Natural killer cell (primary cell): ENCODE measurements around the gene PTPRN2. TPM values are rescaled to one million over a fixed set of nuclear protein-coding genes. Genes with fewer than 3 reads are reported as not detected.

Experiments used
- ATAC-seq, 3 donors: fragments of 150-1000 bp in 2 of 3; fragments of 200-7000 bp in 1 of 3; cut with Tn5 transposase; 1 replicate in 1 of 3; 2 replicates in 2 of 3; pipeline ENCODE4 v1.10.0; 2021; ENCODE audit warnings: mild to moderate bottlenecking in 2 of 3, moderate library complexity in 2 of 3
- DNase-seq, 2 donors: peaks; one replicate each; pipeline versions ENCODE4 v3.0.0 to v3.0.0-alpha.2; 2013 to 2021; ENCODE audit warnings: mixed read lengths in 1 of 2
- H3K27ac ChIP-seq: one replicate; pipeline ENCODE4 v1.5.1; 2013; ENCODE audit warnings: mild to moderate bottlenecking, low read length
- H3K27me3 ChIP-seq: one replicate; pipeline ENCODE4 v1.6.1; 2013; ENCODE audit warnings: low read length; ENCODE audit not compliant: control insufficient read depth, insufficient read depth
- H3K36me3 ChIP-seq: one replicate; pipeline ENCODE4 v1.6.1; 2013; ENCODE audit warnings: low read length; ENCODE audit not compliant: control insufficient read depth, insufficient read depth
- H3K4me1 ChIP-seq: one replicate; pipeline ENCODE4 v1.6.1; 2013; ENCODE audit warnings: low read length; ENCODE audit not compliant: control insufficient read depth, insufficient read depth
- H3K4me3 ChIP-seq: one replicate; pipeline ENCODE4 v1.5.1; 2013; ENCODE audit warnings: low read length
- H3K9me3 ChIP-seq: one replicate; pipeline ENCODE4 v1.6.1; 2013; ENCODE audit warnings: low read length; ENCODE audit not compliant: control insufficient read depth, insufficient read depth
- H3K27ac Mint-ChIP-seq, 2 donors: one replicate each; pipeline ENCODE4 v1.8.0; 2022; ENCODE audit warnings: mild to moderate bottlenecking in 2 of 2, mixed read lengths in 2 of 2, moderate library complexity in 1 of 2
- H3K27me3 Mint-ChIP-seq, 2 donors: one replicate each; pipeline ENCODE4 v1.8.0; 2022; ENCODE audit warnings: low read depth in 2 of 2, mixed read lengths in 2 of 2
- H3K36me3 Mint-ChIP-seq: one replicate; pipeline ENCODE4 v1.8.0; 2022; ENCODE audit warnings: mixed read lengths
- H3K4me1 Mint-ChIP-seq, 2 donors: one replicate each; pipeline ENCODE4 v1.8.0; 2022; ENCODE audit warnings: mixed read lengths in 2 of 2
- H3K4me3 Mint-ChIP-seq: one replicate; pipeline ENCODE4 v1.8.0; 2022; ENCODE audit warnings: mild to moderate bottlenecking, moderate library complexity, mixed read lengths
- H3K9me3 Mint-ChIP-seq, 2 donors: one replicate each; pipeline ENCODE4 v1.8.0; 2022; ENCODE audit warnings: mixed read lengths in 2 of 2
- CTCF ChIP-seq: fragments of 200-600 bp; IDR thresholded peaks from one replicate; pipeline ENCODE4 v1.8.0; 2022; ENCODE audit warnings: antibody characterized with exemption
- WGBS: methylation state at CpG from one replicate; pipeline ENCODE4 v1.1.7; 2013; ENCODE audit warnings: missing lambda C conversion rate; ENCODE audit not compliant: insufficient coverage; 5-methylcytosine and 5-hydroxymethylcytosine counted together
- intact Hi-C: fragments of 100-400 bp; cut with micrococcal nuclease; formaldehyde crosslinking; loops from one replicate; pipeline ENCODE4 v1.14.2; 2022
- total RNA-seq, 4 donors: library from RNA; stranded (reverse); fragments of 120-200 nt in 1 of 4; gene quantifications; one replicate each; pipeline versions ENCODE4 v1.2.3 to v1.2.4, GENCODE V29; 2013 to 2022

PTPRN2 gene
- total RNA-seq, 3 donors from 2014 or later (not counting 1 experiment from before 2014, with no cell fraction given) = 1.3 to 2.5 (median 1.9) TPM

- no peaks in the 10 kb centered on the region for H3K36me3 Mint-ChIP-seq
- no peaks in the 10 kb centered on the region for H3K4me1 ChIP-seq
- H3K36me3 ChIP-seq = no peaks in the 10 kb centered on the region
- H3K9me3 Mint-ChIP-seq = no peaks in the 10 kb centered on the region
- TF ChIP-seq CTCF = no peak
- peaks cover 3 to 8% of the 10 kb centered on the region in 2 donors for H3K27me3 Mint-ChIP-seq
- H3K27me3 ChIP-seq = no peaks in the 10 kb centered on the region
- no peak overlapping the region for H3K27ac ChIP-seq
- H3K9me3 ChIP-seq = no peaks in the 10 kb centered on the region
- no peak overlapping the region for H3K4me3 Mint-ChIP-seq
- WGBS = 55% methylated on average over 9 of the region's 9 CpGs
- no peak for ATAC-seq
- H3K4me1 Mint-ChIP-seq = no peaks in the 10 kb centered on the region
- intact Hi-C loops = no loop called here
- no peak overlapping the region for H3K27ac Mint-ChIP-seq
- no peak overlapping the region for H3K4me3 ChIP-seq
- DNase-seq = no peak
These were observed 577.7 kb downstream of the PTPRN2 start for GRCh38 chr7:158009886-158010285.

- H3K9me3 ChIP-seq = no peaks in the 10 kb centered on the region
- WGBS = 87% methylated on average over 12 of the region's 12 CpGs
- DNase-seq (no peak), ATAC-seq (no peak)
- no peak overlapping the region for H3K27ac ChIP-seq
- TF ChIP-seq CTCF = no peak
- H3K36me3 Mint-ChIP-seq = no peaks in the 10 kb centered on the region
- no peak overlapping the region for H3K27ac Mint-ChIP-seq
- intact Hi-C loops = no loop called here
- no peaks in the 10 kb centered on the region for H3K4me1 Mint-ChIP-seq
- H3K27me3 Mint-ChIP-seq = peaks cover 3 to 8% of the 10 kb centered on the region in 2 donors
- no peaks in the 10 kb centered on the region for H3K27me3 ChIP-seq
- H3K4me3 Mint-ChIP-seq = no peak overlapping the region
- H3K36me3 ChIP-seq = no peaks in the 10 kb centered on the region
- no peaks in the 10 kb centered on the region for H3K9me3 Mint-ChIP-seq
- no peak overlapping the region for H3K4me3 ChIP-seq
- H3K4me1 ChIP-seq = no peaks in the 10 kb centered on the region
These were observed 579.4 kb downstream of the PTPRN2 start for GRCh38 chr7:158008267-158008666.

- peak in 1 of 3 donors; percentile 48 for ATAC-seq
- Histone ChIP-seq H3K27ac (no peak overlapping the region), H3K4me3 (no peak overlapping the region), H3K27me3 (no peaks in the 10 kb centered on the region), H3K4me1 (no peaks in the 10 kb centered on the region), H3K36me3 (no peaks in the 10 kb centered on the region), H3K9me3 (no peaks in the 10 kb centered on the region)
- Mint-ChIP-seq H3K27me3 (peaks cover 3 to 8% of the 10 kb centered on the region in 2 donors), H3K4me1 (no peaks in the 10 kb centered on the region), H3K4me3 (no peak overlapping the region), H3K9me3 (no peaks in the 10 kb centered on the region), H3K27ac (no peak overlapping the region), H3K36me3 (no peaks in the 10 kb centered on the region)
- 75% methylated on average over 4 of the region's 5 CpGs for WGBS
- DNase-seq = no peak
- intact Hi-C loops = no loop called here
- no peak for TF ChIP-seq CTCF
These were observed 579.8 kb downstream of the PTPRN2 start for GRCh38 chr7:158007697-158008257.
